Activated B cell treated with CpG ODN at 0.5 μM for 24 hours (primary cell): Measurements from ENCODE around the gene CTIF. TPM values are rescaled to one million over a fixed set of nuclear protein-coding genes. Genes with fewer than 3 reads are reported as not detected.

Experiments used
- ATAC-seq: fragments of 200-7000 bp; cut with Tn5 transposase; one replicate; pipeline ENCODE4 v1.10.0; 2021; ENCODE audit warnings: low read depth, mild to moderate bottlenecking, moderate library complexity
- CTCF ChIA-PET: fragments of 350-600 bp; sonication (Branson Sonifier 250); formaldehyde crosslinking; loops from one replicate; lab custom pipeline; 2021; ENCODE audit warnings: antibody characterized with exemption; lab: Charles Lee
- POLR2A ChIA-PET: fragments of 350-600 bp; sonication (Branson Sonifier 250); formaldehyde crosslinking; loops from one replicate; lab custom pipeline; 2021; ENCODE audit warnings: antibody characterized with exemption; lab: Charles Lee
- DNase-seq: peaks from one replicate; pipeline ENCODE4 v3.0.0; 2022
- H3K27ac Mint-ChIP-seq: one replicate; pipeline ENCODE4 v1.8.0; 2020; ENCODE audit warnings: mixed read lengths
- H3K27me3 Mint-ChIP-seq: one replicate; pipeline ENCODE4 v1.8.0; 2021; ENCODE audit warnings: mixed read lengths
- H3K36me3 Mint-ChIP-seq: one replicate; pipeline ENCODE4 v1.8.0; 2021; ENCODE audit warnings: low read depth, mixed read lengths
- H3K4me1 Mint-ChIP-seq: one replicate; pipeline ENCODE4 v1.8.0; 2021; ENCODE audit warnings: mixed read lengths
- H3K4me3 Mint-ChIP-seq: one replicate; pipeline ENCODE4 v1.8.0; 2020; ENCODE audit warnings: mild to moderate bottlenecking, mixed read lengths
- H3K9me3 Mint-ChIP-seq: one replicate; pipeline ENCODE4 v1.8.0; 2020; ENCODE audit warnings: mixed read lengths
- CTCF ChIP-seq: fragments of 200-600 bp; IDR thresholded peaks from one replicate; pipeline ENCODE4 v1.8.0; 2022; ENCODE audit warnings: antibody characterized with exemption, mild to moderate bottlenecking
- intact Hi-C: fragments of 100-400 bp; cut with micrococcal nuclease; formaldehyde crosslinking; loops from one replicate; pipeline ENCODE4 v1.15.1; 2024
- total RNA-seq: library from RNA; stranded (reverse); gene quantifications from 2 replicates; pipeline ENCODE4 v1.2.3, GENCODE V29; 2022

Gene CTIF
- total RNA-seq, 1 donor from 2014 or later = 9.3 TPM

GRCh38 chr18:48887905-48888772 is 349.3 kb downstream of the CTIF start:
- Mint-ChIP-seq H3K36me3 (no peaks in the 10 kb centered on the region), H3K27ac (no peak overlapping the region), H3K9me3 (no peaks in the 10 kb centered on the region), H3K27me3 (no peaks in the 10 kb centered on the region), H3K4me1 (no peaks in the 10 kb centered on the region), H3K4me3 (no peak overlapping the region)
- no peak for ATAC-seq
- DNase-seq = peak; percentile 10
- no peak for TF ChIP-seq CTCF
- intact Hi-C loops = no loop called here
- POLR2A ChIA-PET = no interaction called here
- CTCF ChIA-PET = no interaction called here

DNA sequence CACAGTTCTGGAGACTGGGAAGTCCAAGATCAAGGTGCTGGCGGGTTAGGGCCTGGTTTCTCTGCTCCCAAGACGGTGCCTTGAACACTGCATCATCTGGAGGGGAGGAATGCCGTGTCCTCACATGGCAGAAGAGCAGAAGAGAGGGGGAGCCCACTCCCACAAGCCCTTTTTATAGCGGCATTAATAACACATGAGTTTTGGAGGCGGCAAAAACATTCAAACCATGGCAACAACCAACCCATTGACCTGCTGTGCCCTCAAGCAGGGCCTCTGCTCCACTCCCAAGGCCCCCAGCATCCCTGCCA is 349.9 kb downstream of the CTIF start:
- no peak for ATAC-seq
- CTCF ChIA-PET = no interaction called here
- H3K4me1 Mint-ChIP-seq = no peaks in the 10 kb centered on the region

GRCh38 chr18:48889115-48889941 is 350.5 kb downstream of the CTIF start:
- Mint-ChIP-seq H3K9me3 (no peaks in the 10 kb centered on the region), H3K4me3 (no peak overlapping the region), H3K36me3 (no peaks in the 10 kb centered on the region), H3K4me1 (no peaks in the 10 kb centered on the region), H3K27me3 (no peaks in the 10 kb centered on the region), H3K27ac (no peak overlapping the region)
- ChIA-PET POLR2A (no interaction called here), CTCF (no interaction called here)
- DNase-seq (peak; percentile 14), ATAC-seq (no peak)
- no peak for TF ChIP-seq CTCF
- intact Hi-C loops = no loop called here

More for the DNA sequence above, 349.9 kb downstream of the CTIF start:
- no peaks in the 10 kb centered on the region for H3K36me3 Mint-ChIP-seq
- POLR2A ChIA-PET = no interaction called here
- no peak overlapping the region for H3K27ac Mint-ChIP-seq
- no peak overlapping the region for H3K4me3 Mint-ChIP-seq
- DNase-seq = peak; percentile 7
- H3K27me3 Mint-ChIP-seq = no peaks in the 10 kb centered on the region
- H3K9me3 Mint-ChIP-seq = no peaks in the 10 kb centered on the region
- intact Hi-C loops = no loop called here
- no peak for TF ChIP-seq CTCF

DNA sequence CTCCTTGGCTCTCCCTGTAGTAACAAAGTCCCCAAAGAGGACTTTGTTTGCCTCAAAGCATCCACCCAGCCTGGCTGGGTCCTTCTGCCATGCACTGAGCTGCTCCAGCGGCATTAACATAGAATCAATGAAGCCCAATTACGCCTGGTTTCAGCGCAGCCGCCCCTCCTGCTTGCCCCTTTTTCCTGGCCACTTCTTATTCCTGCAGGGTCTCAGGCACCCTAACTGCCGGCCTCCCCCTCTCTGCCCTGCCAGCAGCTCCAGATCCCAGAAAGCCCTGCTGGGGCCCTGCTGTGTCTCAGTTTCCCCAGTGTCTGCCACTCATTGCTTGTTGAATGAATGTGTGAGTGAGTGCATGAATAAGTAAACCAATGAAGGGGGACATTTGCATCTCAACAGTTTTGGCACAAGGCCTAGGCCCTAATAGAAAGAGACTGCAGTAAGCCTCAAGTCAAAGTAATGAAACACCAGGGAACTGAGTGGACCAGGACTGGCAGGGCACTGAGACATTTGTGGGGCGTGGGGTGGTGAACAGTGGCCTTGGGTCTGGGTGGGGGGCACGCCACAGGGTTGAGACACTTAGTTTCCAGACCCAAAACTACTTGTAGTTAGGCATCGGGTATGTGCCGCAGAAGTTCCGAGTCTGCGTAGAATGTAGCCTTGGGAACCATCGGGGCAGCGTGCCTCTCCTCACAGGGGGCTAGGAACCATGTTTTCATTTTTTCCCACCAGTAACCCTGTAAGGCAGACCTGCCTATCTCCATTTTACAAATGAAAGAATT is 351.3 kb downstream of the CTIF start:
- TF ChIP-seq CTCF = no peak
- no peaks in the 10 kb centered on the region for H3K36me3 Mint-ChIP-seq
- DNase-seq (no peak), ATAC-seq (no peak)
- ChIA-PET CTCF (no interaction called here), POLR2A (no interaction called here)
- H3K9me3 Mint-ChIP-seq = no peaks in the 10 kb centered on the region
- intact Hi-C loops = no loop called here
- H3K27ac Mint-ChIP-seq = no peak overlapping the region
- H3K4me3 Mint-ChIP-seq = no peak overlapping the region
- H3K4me1 Mint-ChIP-seq = no peaks in the 10 kb centered on the region
- no peaks in the 10 kb centered on the region for H3K27me3 Mint-ChIP-seq
